GM23248 (cell line): ENCODE data around the gene SUPT7L.

Source experiments
- EZH2 ChIP-seq: fragments of 200-600 bp; sonication (generic); IDR thresholded peaks from 2 replicates; pipeline ENCODE4 v1.6.1; 2018; ENCODE audit warnings: antibody characterized with exemption, mild to moderate bottlenecking; ENCODE audit not compliant: insufficient read depth, poor library complexity, severe bottlenecking
- EZH2phosphoT487 ChIP-seq: fragments of 200-600 bp; sonication (generic); IDR thresholded peaks from 2 replicates; pipeline ENCODE4 v1.6.1; 2018; ENCODE audit warnings: antibody characterized with exemption, moderate library complexity, mild to moderate bottlenecking, low read depth; ENCODE audit not compliant: insufficient read depth

GRCh38 chr2:27697660-27698059 lies 34.2 kb upstream of the SUPT7L start:
- TF ChIP-seq EZH2 (no peak), EZH2phosphoT487 (no peak)
